ENCODE data around the gene PPFIA3. TPM values are rescaled to one million over a fixed set of nuclear protein-coding genes. Genes with fewer than 3 reads are reported as not detected.
A peak's percentile ranks its signal among the peaks of the same experiment; 100 is the strongest.

PPFIA3 gene
- total RNA-seq, 1 experiment from 2014 or later = 19.1 TPM

DNA sequence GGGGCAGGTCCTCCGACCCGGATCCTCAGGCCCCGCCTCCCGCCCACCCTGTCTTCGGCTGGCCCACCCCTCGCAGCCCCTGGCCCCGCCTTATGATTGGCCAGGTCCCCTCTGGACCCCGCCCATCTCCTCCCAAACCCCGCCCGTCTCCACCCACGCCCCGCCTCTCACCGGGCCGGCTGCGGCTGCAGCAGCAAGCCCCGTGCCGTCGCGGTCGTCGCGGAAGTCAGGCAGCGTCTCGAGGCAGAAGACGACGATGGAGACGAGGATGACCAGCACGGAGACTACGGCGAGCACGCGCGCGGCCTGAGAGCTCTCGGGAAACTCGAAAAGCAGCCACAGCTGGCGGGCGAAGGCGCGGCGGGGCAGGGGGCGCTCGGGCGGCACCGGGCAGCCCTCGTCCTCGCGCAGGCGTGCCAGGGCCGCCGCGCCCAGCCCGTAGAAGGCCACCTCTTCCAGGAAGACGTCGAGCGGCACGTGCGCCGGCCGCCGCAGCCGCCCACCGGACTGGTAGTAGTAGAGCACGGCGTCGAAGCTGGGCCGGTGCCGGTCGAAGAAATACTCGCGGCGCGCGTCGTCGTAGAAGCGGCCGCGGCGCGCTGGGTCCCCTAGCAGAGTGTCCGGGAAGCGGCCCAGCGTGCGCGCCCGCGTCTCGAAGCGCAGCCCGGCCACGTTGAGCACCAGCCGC, 47.3 kb upstream of the PPFIA3 start:
- H2BK12ac ChIP-seq (ENCODE audit: insufficient read length, low read depth, low read length) = no peak overlapping the region
- TF ChIP-seq, protein P1, sequence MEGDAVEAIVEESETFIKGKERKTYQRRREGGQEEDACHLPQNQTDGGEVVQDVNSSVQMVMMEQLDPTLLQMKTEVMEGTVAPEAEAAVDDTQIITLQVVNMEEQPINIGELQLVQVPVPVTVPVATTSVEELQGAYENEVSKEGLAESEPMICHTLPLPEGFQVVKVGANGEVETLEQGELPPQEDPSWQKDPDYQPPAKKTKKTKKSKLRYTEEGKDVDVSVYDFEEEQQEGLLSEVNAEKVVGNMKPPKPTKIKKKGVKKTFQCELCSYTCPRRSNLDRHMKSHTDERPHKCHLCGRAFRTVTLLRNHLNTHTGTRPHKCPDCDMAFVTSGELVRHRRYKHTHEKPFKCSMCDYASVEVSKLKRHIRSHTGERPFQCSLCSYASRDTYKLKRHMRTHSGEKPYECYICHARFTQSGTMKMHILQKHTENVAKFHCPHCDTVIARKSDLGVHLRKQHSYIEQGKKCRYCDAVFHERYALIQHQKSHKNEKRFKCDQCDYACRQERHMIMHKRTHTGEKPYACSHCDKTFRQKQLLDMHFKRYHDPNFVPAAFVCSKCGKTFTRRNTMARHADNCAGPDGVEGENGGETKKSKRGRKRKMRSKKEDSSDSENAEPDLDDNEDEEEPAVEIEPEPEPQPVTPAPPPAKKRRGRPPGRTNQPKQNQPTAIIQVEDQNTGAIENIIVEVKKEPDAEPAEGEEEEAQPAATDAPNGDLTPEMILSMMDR (conservative IDR thresholded peaks at IDR 0.05) = no peak
- no peak overlapping the region for H3K9ac ChIP-seq (ENCODE audit: extremely low read depth, insufficient read length, low read length)
- H3K18ac ChIP-seq (ENCODE audit: insufficient read length, low read depth, low read length) = no peak overlapping the region
- no peak overlapping the region for H3K4ac ChIP-seq (ENCODE audit: low read depth, low read length)
- H3T11ph ChIP-seq (ENCODE audit: low read length) = no peak overlapping the region
- no peak overlapping the region for H2BK5ac ChIP-seq (ENCODE audit: insufficient read length, low read length)
- no peak overlapping the region for H2BK15ac ChIP-seq (ENCODE audit: low read depth, low read length)
- H3K23me2 ChIP-seq (ENCODE audit: insufficient read length, low read depth, low read length, poor library complexity, severe bottlenecking) = no peaks in the 10 kb centered on the region
- no peaks in the 10 kb centered on the region for H4K20me1 ChIP-seq (ENCODE audit: control insufficient read depth, insufficient read depth, insufficient read length)
- H3K4me3 Mint-ChIP-seq = peak overlapping the region; percentile 43 to 81
- no peak overlapping the region for H2BK120ac ChIP-seq (ENCODE audit: low read depth, low read length, poor library complexity, severe bottlenecking)
- peaks cover 9 to 18% of the 10 kb centered on the region in 2 experiments; a peak in 4 of 5 replicates for H3K9me3 Mint-ChIP-seq
- H2AK5ac ChIP-seq (ENCODE audit: insufficient read length, low read length) = no peak overlapping the region
- H3K27ac Mint-ChIP-seq = no peak overlapping the region
- no peak overlapping the region for H3K23ac ChIP-seq (ENCODE audit: insufficient read length, low read depth, low read length)
- no peak overlapping the region for H3K56ac ChIP-seq (ENCODE audit: insufficient read length, low read depth, low read length)
- H3K27me3 ChIP-seq (ENCODE audit: insufficient read depth, low read length) = peaks cover 41% of the 10 kb centered on the region
- H3K27me3 Mint-ChIP-seq (ENCODE audit: low read depth) = peaks cover 83% of the 10 kb centered on the region
- no peak overlapping the region for H3K14ac ChIP-seq (ENCODE audit: insufficient read depth, low read length)
- H4K91ac ChIP-seq (ENCODE audit: insufficient read length, low read depth, low read length) = no peak overlapping the region
- peak; percentile 92 for DNase-seq
- no peak overlapping the region for H4K5ac ChIP-seq (ENCODE audit: insufficient read length, low read depth, low read length)
- no peak overlapping the region for H3K4me2 ChIP-seq (ENCODE audit: insufficient read depth, insufficient read length, low read length)
- no peak overlapping the region for H2AFZ ChIP-seq (ENCODE audit: low read length)
- H3K79me1 ChIP-seq (ENCODE audit: insufficient read depth, low read depth, low read length, poor library complexity, severe bottlenecking) = no peaks in the 10 kb centered on the region
- H3K27ac ChIP-seq (ENCODE audit: insufficient read length, low read depth, low read length) = no peak overlapping the region
- H3K36me3 Mint-ChIP-seq (ENCODE audit: insufficient read depth in 1 of 3, low read depth in 3 of 3) = peaks cover 0 to 4% (median 3%) of the 10 kb centered on the region in 3 experiments; a peak in 3 of 7 replicates
- WGBS (ENCODE audit: extremely low coverage, insufficient read length, low lambda C conversion rate) = no CpG with 5 or more reads among the region's 93 CpGs
- H3K4me1 ChIP-seq (ENCODE audit: insufficient read depth, low read length) = no peaks in the 10 kb centered on the region
- no peak overlapping the region for H4K8ac ChIP-seq (replicated peaks; ENCODE audit: insufficient read length, low read depth, low read length)
- H3K9me3 ChIP-seq (ENCODE audit: control insufficient read depth, low read depth, low read length) = no peaks in the 10 kb centered on the region
- H3K79me2 ChIP-seq (ENCODE audit: insufficient read depth, low read length) = no peaks in the 10 kb centered on the region
- peaks cover 9 to 32% of the 10 kb centered on the region in 2 experiments for H3K4me1 Mint-ChIP-seq
- H2BK20ac ChIP-seq (ENCODE audit: low read depth, low read length, poor library complexity, severe bottlenecking) = no peak overlapping the region
